ENCODE results near the gene U2AF1L4. TPM values are rescaled to one million over a fixed set of nuclear protein-coding genes. Genes with fewer than 3 reads are reported as not detected.

Gene U2AF1L4
- total RNA-seq, 2 experiments from 2014 or later = 42.3 to 43.9 TPM

DNA sequence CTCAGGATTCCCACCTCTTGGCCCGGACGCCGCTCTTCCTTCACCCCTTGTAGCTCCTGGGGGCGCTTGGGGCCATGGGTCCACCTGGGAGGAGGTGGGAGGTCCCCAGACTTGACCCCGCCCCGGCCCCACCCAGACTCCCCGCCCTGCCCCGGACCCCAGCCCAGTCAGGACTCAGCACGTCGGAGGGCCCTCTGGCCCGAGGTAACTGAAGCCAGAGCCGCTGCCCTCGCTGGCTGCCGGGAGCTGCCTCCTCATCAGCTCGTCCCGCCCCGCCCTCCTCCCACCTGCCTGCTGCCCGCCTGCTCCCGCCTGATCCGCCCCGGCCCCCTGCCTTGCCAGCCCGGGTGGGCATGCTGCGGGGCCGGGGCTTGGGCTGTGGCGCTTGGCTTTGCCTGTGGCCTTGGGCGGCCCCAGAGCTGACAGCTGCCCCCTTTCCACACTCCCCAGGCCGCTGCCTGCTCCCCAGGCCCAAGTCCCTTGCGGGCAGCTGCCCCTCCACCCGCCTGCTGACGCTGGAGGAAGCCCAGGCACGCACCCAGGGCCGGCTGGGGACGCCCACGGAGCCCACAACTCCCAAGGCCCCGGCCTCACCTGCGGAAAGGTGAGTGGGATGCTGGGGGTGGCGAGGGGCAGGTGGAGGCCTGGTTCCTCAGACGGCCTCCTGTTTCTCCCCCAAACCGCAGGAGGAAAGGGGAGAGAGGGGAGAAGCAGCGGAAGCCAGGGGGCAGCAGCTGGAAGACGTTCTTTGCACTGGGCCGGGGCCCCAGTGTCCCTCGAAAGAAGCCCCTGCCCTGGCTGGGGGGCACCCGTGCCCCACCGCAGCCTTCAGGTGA, 39.5 kb upstream of the U2AF1L4 start:
- Mint-ChIP-seq H3K27me3 (no peaks in the 10 kb centered on the region), H3K4me1 (no peaks in the 10 kb centered on the region), H3K27ac (no peak overlapping the region), H3K36me3 (no peaks in the 10 kb centered on the region), H3K4me3 (no peak overlapping the region), H3K9me3 (no peaks in the 10 kb centered on the region)
- DNase-seq = no peak

DNA sequence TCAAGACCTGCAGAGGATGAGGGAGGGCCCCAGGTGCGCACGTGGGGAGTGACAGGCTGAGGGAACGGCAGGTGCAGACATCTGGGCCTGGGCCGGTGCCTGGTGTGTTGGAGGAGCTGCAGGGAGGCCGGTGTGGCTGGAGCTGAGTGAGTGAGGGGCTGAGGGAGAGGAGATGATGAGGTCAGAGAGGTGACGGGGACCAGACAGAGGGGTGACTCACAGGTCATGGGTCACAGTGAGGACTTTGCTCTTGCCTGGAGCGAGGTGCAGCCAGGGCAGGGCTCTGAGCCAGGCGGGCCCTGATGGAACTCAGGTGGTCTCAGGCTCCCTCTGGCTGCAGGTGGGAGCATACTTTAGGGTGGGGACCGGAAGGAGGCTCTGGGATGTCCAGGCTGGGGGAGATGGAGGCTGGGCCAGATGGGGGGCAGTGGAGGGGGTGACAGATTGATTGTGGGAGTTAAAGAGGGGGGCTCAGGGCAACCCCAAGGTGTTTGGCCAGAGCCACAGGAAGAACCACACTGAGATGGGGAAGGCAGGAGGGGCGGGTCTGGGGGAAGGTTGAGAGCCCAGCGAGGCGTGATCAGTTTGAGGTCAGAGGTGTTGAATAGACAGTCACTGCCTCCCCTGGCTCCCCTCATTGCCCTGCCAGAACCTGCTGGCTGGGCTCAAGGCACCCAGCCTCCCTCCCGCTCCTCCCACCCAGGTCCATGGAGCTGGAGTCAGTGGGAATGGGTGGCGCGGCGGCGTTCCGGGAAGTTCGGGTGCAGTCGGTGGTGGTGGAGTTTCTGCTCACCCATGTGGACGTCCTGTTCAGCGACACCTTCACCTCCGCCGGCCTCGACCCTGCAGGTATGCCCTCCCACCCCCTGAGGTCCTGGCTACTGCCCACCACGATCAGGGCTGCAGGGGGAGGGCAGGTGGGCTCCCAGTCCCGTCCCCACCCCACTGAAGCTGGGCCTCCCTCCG, 38.5 kb upstream of the U2AF1L4 start:
- Mint-ChIP-seq H3K27ac (no peak overlapping the region), H3K9me3 (no peaks in the 10 kb centered on the region), H3K36me3 (no peaks in the 10 kb centered on the region), H3K27me3 (no peaks in the 10 kb centered on the region), H3K4me3 (no peak overlapping the region), H3K4me1 (no peaks in the 10 kb centered on the region)
- DNase-seq = no peak

DNA sequence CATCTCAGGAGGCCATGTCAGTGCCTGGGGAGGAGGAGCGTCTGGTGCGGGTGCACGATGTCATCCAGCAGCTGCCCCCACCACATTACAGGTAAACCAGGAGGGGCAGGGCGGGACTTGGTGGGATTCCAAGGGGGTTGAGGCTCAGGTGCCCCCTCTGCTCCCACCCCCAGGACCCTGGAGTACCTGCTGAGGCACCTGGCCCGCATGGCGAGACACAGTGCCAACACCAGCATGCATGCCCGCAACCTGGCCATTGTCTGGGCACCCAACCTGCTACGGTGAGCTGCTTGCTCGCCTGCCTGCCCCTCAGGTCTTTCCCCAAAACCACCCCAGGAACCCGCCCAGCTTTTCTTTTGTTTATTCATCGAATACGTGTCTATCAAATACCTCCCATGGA, 37.4 kb upstream of the U2AF1L4 start:
- no peak for DNase-seq
- Mint-ChIP-seq H3K4me3 (no peak overlapping the region), H3K9me3 (no peaks in the 10 kb centered on the region), H3K4me1 (no peaks in the 10 kb centered on the region), H3K27ac (no peak overlapping the region), H3K36me3 (no peaks in the 10 kb centered on the region), H3K27me3 (no peaks in the 10 kb centered on the region)

DNA sequence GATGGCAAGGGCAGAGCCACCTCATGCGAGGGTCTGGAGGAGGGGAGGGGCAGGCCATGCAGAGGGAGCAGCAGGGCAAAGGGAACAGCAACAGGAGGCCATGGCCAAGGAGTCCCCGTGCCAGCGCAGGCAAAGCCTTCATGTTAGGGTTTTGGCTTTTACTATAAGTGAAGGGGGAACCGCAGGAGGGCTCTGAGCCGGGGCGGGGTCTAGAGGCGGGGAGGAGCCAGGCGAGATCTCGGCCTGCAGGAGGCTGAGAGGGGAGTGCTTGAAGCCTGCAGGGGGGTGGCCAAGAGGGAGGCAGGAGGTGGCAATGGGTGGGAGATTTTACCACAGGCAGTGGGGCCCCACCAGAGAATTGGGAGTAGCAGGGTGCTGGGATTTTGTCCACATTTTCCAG, 36.4 kb upstream of the U2AF1L4 start:
- H3K27ac Mint-ChIP-seq = no peak overlapping the region
- no peak for DNase-seq
- H3K4me3 Mint-ChIP-seq = no peak overlapping the region
- H3K36me3 Mint-ChIP-seq = no peaks in the 10 kb centered on the region
- no peaks in the 10 kb centered on the region for H3K9me3 Mint-ChIP-seq
- H3K27me3 Mint-ChIP-seq = no peaks in the 10 kb centered on the region
- H3K4me1 Mint-ChIP-seq = no peaks in the 10 kb centered on the region

DNA sequence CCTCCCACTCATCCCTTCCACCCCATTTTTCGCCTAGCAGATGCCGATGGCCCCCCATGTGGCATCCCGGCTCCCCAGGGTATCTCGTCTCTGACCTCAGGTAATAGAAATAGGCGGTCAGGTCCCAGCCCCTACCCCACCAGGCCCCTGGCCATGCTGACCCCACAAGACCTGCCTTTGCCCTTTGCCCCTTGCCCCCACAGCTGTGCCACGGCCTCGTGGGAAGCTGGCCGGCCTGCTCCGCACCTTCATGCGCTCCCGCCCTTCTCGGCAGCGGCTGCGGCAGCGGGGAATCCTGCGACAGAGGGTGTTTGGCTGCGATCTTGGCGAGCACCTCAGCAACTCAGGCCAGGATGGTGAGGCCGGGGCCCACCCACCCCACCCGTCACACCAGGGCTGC, 35.5 kb upstream of the U2AF1L4 start:
- Mint-ChIP-seq H3K36me3 (no peaks in the 10 kb centered on the region), H3K4me1 (peaks cover 5% of the 10 kb centered on the region), H3K9me3 (no peaks in the 10 kb centered on the region), H3K4me3 (no peak overlapping the region), H3K27me3 (no peaks in the 10 kb centered on the region), H3K27ac (no peak overlapping the region)
- no peak for DNase-seq

DNA sequence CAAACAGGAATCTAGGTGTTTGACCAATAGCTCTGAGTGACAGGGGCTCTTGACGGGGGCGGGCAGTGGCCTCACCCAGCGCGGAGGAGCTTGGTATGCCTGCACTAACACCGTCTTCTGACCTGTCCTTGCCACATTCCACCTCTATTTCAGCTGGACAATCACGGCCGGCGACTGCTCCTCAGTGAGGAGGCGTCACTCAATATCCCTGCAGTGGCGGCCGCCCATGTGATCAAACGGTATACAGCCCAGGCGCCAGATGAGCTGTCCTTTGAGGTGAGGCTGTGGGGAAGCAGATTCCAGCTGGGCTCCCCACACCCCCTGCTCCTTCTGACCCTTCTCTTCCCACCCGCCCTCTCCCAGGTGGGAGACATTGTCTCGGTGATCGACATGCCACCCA, 34.8 kb upstream of the U2AF1L4 start:
- H3K4me3 Mint-ChIP-seq = no peak overlapping the region
- DNase-seq = no peak
- peaks cover 6% of the 10 kb centered on the region for H3K4me1 Mint-ChIP-seq
- H3K27me3 Mint-ChIP-seq = no peaks in the 10 kb centered on the region
- H3K9me3 Mint-ChIP-seq = no peaks in the 10 kb centered on the region
- no peaks in the 10 kb centered on the region for H3K36me3 Mint-ChIP-seq
- H3K27ac Mint-ChIP-seq = no peak overlapping the region

DNA sequence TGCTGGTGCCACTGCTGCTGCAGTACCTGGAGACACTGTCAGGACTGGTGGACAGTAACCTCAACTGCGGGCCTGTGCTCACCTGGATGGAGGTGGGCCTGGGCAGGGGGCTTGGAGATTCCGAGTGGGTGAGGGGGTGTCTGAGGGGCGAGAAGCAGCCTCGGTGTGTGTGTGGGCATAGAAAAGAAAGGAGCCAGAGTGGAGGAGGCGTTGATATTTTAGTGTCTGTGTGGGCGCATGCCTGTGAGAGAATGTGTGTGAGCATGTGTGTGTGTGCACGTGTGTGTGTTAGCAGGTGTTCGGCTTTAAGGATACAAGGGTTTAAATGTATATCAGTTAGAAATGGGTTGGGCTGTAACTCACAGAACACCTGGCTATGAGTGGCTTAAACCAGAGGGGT, 33.8 kb upstream of the U2AF1L4 start:
- no peak overlapping the region for H3K4me3 Mint-ChIP-seq
- H3K27me3 Mint-ChIP-seq = no peaks in the 10 kb centered on the region

DNA sequence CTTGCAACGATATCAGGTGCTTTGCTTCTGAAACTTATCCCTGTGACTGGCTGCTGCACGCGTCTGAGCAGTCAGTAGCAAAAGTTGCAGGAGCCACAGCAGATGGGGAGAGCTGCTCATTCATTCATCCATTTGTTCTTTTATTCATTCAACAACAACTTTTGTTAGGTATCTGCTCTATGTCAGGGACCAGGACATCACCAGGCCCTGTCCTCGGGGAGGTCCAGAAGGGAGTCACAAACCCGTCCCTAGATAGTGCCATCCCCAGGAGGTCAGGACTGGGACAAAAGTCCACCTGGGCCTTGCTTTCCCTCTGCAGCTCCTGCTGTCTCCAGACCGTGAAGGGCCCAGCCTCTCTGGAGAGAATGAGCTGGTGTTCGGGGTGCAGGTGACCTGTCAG, 32.7 kb upstream of the U2AF1L4 start:
- Mint-ChIP-seq H3K36me3 (no peaks in the 10 kb centered on the region), H3K4me1 (peaks cover 11% of the 10 kb centered on the region), H3K27ac (no peak overlapping the region), H3K9me3 (no peaks in the 10 kb centered on the region), H3K4me3 (no peak overlapping the region), H3K27me3 (no peaks in the 10 kb centered on the region)
- no peak for DNase-seq

More for the DNA sequence above, 33.8 kb upstream of the U2AF1L4 start:
- DNase-seq = no peak
- H3K4me1 Mint-ChIP-seq = peaks cover 11% of the 10 kb centered on the region
- no peak overlapping the region for H3K27ac Mint-ChIP-seq
- H3K36me3 Mint-ChIP-seq = no peaks in the 10 kb centered on the region
- H3K9me3 Mint-ChIP-seq = no peaks in the 10 kb centered on the region

DNA sequence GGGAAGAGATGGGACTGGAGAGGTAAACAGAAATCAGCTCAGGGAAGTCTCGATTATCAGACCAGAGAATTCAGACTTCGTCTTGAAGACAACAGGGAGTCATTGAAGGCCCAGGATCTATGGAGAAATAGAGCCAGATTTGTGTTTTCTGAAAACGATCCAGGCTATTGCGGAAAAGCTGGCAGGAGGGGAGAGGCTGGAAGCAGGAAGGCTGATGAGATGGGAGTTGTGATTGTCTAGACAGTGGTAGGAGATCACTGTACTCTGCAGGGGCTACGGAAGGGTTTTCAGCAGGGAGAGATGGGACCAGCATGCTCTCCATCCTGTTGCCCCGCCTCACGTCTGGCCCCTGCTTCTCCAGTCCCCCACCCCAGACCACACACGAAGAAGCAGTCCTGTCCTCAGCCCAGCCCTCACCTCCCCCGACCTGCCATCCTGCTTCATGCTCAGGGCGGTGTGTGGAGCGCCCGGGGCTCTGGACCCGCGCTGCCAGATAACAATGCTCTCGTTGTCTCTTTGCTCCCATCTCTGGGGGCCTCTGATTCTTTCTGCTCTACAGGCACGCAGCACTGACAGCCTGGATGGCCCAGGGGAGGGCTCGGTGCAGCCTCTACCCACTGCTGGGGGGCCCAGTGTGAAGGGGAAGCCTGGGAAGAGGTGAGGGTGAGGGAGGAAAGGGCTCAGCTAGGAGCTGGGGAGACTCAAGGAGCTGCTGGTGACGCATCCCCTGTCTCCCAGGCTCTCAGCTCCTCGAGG, 32.0 kb upstream of the U2AF1L4 start:
- Mint-ChIP-seq H3K4me3 (peak overlapping the region; percentile 7), H3K27ac (no peak overlapping the region), H3K4me1 (peaks cover 11% of the 10 kb centered on the region), H3K36me3 (no peaks in the 10 kb centered on the region), H3K9me3 (no peaks in the 10 kb centered on the region), H3K27me3 (no peaks in the 10 kb centered on the region)
- DNase-seq = no peak

DNA sequence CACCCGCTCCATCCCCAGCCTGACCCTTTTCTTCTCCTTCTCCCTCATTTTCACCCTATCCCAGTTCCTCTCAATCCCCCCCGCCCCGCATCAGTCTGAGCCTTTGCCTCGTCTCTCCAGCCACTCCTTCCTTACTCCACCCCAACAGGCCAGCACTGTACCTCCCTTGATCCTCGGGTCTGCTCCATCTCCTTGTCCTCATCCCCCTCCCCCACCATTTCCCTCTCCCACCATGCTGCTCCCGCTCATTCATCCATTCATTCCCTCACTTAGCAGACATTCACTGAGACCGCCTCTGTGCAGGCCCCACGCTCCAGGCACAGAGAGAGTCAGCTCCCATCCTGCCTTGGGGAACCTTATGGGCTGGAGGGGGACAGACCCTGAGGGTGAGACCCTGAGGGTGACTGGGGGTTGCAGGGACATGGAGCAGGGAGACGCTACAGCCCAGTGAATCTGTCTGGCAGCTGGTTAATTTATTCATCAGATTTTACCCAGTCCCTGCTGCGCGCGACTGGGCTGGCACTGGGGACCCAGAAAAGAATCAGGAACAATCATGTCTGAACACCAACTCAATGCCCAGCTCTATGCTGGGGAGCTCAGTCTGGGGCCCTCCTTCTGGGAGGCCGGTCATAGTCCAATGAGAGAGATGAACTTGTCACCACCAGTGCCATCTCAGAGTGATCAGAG, 31.0 kb upstream of the U2AF1L4 start:
- no peak overlapping the region for H3K27ac Mint-ChIP-seq
- peaks cover 11% of the 10 kb centered on the region for H3K4me1 Mint-ChIP-seq
- DNase-seq = no peak
- no peaks in the 10 kb centered on the region for H3K27me3 Mint-ChIP-seq
- no peaks in the 10 kb centered on the region for H3K36me3 Mint-ChIP-seq
- H3K4me3 Mint-ChIP-seq = peak overlapping the region; percentile 82
- no peaks in the 10 kb centered on the region for H3K9me3 Mint-ChIP-seq

DNA sequence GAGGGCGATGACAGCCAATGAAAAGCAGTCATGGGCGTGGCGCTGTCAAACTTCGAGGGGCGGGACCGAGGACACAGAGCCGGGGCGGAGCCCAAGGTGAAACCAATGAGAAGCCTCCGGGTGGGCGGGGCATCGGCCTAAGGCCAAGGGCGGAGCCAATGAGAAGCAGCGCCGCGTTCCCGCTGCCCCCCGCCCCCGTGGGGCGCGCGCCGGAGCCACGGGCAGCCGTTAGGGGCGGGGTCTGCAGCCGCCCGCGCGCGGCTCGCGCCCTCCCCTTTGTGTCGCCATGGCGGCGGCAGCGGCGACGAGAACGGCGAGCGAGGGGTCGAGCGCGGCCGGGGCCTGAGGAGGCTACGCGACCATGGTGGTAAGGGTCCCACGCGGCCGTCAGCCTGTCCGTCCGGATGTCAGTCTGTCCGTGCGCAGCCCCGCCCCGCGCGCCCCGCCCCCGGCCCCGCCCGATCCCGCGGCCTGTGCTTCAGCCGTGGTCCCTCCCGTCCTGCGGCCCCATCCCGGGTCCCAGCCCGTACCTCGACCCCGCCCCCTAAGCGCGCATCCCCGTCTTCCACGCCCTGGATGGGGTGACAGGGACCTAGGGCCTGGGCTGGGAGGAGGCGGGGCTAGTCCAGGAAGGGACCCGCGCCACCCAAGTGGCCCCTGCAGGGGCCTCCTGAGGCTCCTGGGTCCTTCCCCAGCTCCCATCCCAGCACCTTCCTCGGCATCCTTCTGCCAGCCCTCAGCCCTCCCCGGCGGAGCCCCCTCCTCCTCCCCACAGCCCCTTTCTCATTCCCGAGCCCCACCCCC, 30.3 kb upstream of the U2AF1L4 start, which contains the start of gene ARHGAP33:
ARHGAP33 (plus strand) TSS at position 267 of the 804 bp plus-strand sequence; CDS start at position 362, 95 bp downstream.
- Mint-ChIP-seq H3K9me3 (no peaks in the 10 kb centered on the region), H3K4me3 (peak within 1 kb of the TSS; percentile 82), H3K36me3 (no peaks in the 10 kb centered on the region), H3K27me3 (no peaks in the 10 kb centered on the region), H3K4me1 (peaks cover 11% of the 10 kb centered on the region), H3K27ac (no peak within 1 kb of the TSS)
- DNase-seq = peak; percentile 99

DNA sequence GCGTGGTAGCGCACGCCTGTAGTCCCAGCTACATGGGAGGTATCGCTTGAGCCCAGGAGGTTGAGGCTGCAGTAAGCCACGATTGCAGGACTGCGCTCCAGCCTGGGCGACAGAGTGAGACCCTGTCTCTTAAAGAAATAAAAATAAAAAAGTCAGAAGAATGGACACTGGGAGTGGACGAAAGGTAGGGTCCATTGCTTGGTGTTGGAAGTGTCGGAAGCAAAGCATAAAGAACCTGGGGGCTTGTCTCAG, 29.8 kb upstream of the U2AF1L4 start:
- H3K4me1 Mint-ChIP-seq = peaks cover 11% of the 10 kb centered on the region
- peak overlapping the region; percentile 75 for H3K4me3 Mint-ChIP-seq
- H3K36me3 Mint-ChIP-seq = no peaks in the 10 kb centered on the region
- no peaks in the 10 kb centered on the region for H3K27me3 Mint-ChIP-seq
- no peak for DNase-seq
- no peak overlapping the region for H3K27ac Mint-ChIP-seq
- H3K9me3 Mint-ChIP-seq = no peaks in the 10 kb centered on the region

DNA sequence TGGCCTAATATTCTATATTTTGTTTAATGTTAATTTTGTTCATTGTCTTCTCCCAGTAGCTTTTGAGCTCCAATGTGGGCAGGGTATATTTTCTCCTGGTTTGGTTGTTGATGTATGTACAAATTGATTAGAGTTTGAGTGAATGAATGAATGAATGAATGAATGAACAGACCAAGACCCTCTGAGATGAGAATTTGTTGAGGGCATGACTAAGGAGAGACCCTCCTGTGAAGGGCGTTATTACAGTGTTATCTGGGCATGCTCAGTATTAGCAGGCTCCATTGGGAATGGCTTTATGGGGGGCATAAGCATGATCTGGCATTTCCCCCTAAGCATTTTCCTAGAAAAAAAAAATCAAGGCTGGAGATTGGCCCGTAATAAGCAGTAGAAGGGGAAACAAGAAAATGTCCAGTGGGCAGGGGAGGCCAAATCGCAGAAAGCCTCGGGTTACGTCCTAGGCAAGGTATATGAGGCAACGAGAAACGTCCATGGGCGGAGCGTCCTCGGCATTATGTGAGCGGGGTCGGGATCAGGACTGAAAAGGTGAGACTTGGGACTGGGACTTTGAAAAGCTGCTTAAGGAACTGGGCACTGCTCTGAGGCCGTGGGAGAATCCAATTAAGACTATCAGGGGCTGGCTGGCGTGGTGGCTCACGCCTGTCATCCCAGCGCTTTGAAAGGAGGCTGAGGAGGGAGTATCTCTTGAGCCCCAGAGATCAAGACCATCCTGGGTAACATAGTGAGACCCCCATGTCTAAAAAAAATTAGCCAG, 29.2 kb upstream of the U2AF1L4 start:
- H3K27me3 Mint-ChIP-seq = no peaks in the 10 kb centered on the region
- peaks cover 11% of the 10 kb centered on the region for H3K4me1 Mint-ChIP-seq
- no peak overlapping the region for H3K27ac Mint-ChIP-seq
- H3K36me3 Mint-ChIP-seq = peaks cover 3% of the 10 kb centered on the region
- no peak for DNase-seq
- no peaks in the 10 kb centered on the region for H3K9me3 Mint-ChIP-seq
- H3K4me3 Mint-ChIP-seq = peak overlapping the region; percentile 75
